ENCODE results near the gene FBRS. TPM values are rescaled to one million over a fixed set of nuclear protein-coding genes. Genes with fewer than 3 reads are reported as not detected.

The FBRS gene
- total RNA-seq, 2 donors from 2014 or later, result 65.1 to 74.2 TPM

DNA sequence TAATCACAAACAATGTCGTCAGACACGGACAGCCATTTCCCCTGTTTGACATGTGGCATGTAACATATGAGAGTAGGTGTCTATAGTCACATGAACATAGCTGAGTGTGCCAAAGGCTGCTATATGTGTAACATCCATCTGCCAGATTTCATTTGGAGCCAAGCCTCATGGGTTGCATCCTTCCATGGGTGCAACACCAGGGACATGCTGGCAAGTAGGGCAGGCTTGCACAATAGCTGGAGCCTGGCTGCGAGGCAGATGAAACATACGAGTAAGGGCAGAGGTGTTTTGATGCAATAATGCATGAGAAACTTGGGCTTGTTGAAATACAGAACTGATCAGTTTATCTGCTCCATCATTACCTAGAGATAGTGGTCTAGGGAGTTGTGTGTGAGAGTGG, 39.0 kb upstream of the FBRS start:
- intact Hi-C loops (cut with DNase I), result no loop called here
- no peaks in the 10 kb centered on the region for H3K4me1 ChIP-seq
- H3K36me3 ChIP-seq, result no peaks in the 10 kb centered on the region
- H3K27ac ChIP-seq, result no peak overlapping the region
- H3K9ac ChIP-seq (ENCODE audit: low read depth in 2 of 2, low read length in 2 of 2), result no peak overlapping the region
- H3K9me3 ChIP-seq, result no peaks in the 10 kb centered on the region
- no peak for TF ChIP-seq CTCF (IDR thresholded peaks at IDR 0.05)
- H3K27me3 ChIP-seq, result peaks cover 4% of the 10 kb centered on the region
- no peak for DNase-seq
- H3K4me3 ChIP-seq, result no peak overlapping the region

DNA sequence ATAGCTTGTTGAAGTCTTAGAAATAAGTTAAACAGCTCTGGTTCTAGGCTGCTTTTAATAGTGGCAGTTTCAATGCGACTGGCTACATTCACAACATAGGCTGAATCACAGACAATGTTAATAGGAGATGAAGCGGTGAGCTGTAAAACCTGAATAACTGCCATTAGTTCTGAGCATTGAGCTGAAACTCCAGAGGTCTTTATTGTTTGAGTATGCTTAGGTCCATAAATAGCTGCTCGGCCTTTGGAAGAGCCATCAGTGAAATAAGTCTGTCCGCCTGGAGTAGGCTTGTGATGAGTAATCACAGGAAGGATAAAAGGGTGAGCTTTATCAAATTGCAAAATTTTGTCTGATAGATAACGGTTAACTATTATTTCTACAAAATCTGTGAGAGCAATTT, 38.6 kb upstream of the FBRS start:
- H3K9ac ChIP-seq (ENCODE audit: low read depth in 2 of 2, low read length in 2 of 2), result no peak overlapping the region
- H3K4me1 ChIP-seq, result no peaks in the 10 kb centered on the region
- TF ChIP-seq CTCF (IDR thresholded peaks at IDR 0.05), result no peak

GRCh38 chr16:30620169-30620568, 38.1 kb upstream of the FBRS start:
- Histone ChIP-seq H3K27ac (no peak overlapping the region), H3K4me3 (no peak overlapping the region), H3K4me1 (no peaks in the 10 kb centered on the region), H3K36me3 (no peaks in the 10 kb centered on the region), H3K27me3 (peaks cover 4% of the 10 kb centered on the region), H3K9me3 (no peaks in the 10 kb centered on the region), H3K9ac (ENCODE audit: low read depth in 2 of 2, low read length in 2 of 2) (no peak overlapping the region)
- no peak for TF ChIP-seq CTCF (IDR thresholded peaks at IDR 0.05)
- DNase-seq, result no peak
- intact Hi-C loops (cut with DNase I), result loop anchor here (10.0 kb wide), 1 partner anchor 185 kb away; the partner anchor contains the start of gene DCTPP1

More for the DNA sequence above, 38.6 kb upstream of the FBRS start:
- no peaks in the 10 kb centered on the region for H3K9me3 ChIP-seq
- DNase-seq, result no peak
- H3K27ac ChIP-seq, result no peak overlapping the region
- intact Hi-C loops (cut with DNase I), result loop anchor here (10.0 kb wide), 1 partner anchor 185 kb away; the partner anchor contains the start of gene DCTPP1
- H3K27me3 ChIP-seq, result peaks cover 4% of the 10 kb centered on the region
- H3K36me3 ChIP-seq, result no peaks in the 10 kb centered on the region
- no peak overlapping the region for H3K4me3 ChIP-seq

DNA sequence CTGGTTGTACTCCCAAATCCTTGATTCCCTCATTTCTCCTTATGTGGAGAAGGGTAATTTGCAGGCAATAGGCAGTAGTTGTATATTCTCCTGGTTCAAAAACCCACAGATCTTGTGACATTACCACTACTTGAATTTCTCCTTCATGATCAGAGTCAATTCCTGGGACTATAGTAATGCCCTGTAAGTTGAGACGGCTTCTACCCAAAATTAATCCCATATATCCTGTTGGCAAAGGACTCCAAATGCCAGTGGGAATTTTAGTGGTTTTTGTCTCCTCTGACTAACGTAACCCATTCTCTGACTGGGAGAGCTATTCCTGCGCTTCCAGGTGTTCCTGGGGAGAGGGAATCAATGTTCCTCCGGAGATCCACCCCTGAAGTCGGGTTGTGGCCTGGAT, 36.5 kb upstream of the FBRS start:
- Histone ChIP-seq H3K4me1 (no peaks in the 10 kb centered on the region), H3K36me3 (no peaks in the 10 kb centered on the region), H3K27ac (no peak overlapping the region), H3K27me3 (peaks cover 4% of the 10 kb centered on the region), H3K9me3 (no peaks in the 10 kb centered on the region), H3K9ac (ENCODE audit: low read depth in 2 of 2, low read length in 2 of 2) (no peak overlapping the region), H3K4me3 (no peak overlapping the region)
- TF ChIP-seq CTCF (IDR thresholded peaks at IDR 0.05), result no peak
- no peak for DNase-seq
- intact Hi-C loops (cut with DNase I), result loop anchor here (10.0 kb wide), 1 partner anchor 187 kb away; the partner anchor contains the start of gene DCTPP1

GRCh38 chr16:30622455-30623032, 35.7 kb upstream of the FBRS start:
- intact Hi-C loops (cut with DNase I), result loop anchor here (10.0 kb wide), 1 partner anchor 188 kb away; the partner anchor contains the start of gene DCTPP1
- Histone ChIP-seq H3K27ac (no peak overlapping the region), H3K4me1 (no peaks in the 10 kb centered on the region), H3K9me3 (no peaks in the 10 kb centered on the region), H3K27me3 (peaks cover 4% of the 10 kb centered on the region), H3K9ac (ENCODE audit: low read depth in 2 of 2, low read length in 2 of 2) (no peak overlapping the region), H3K36me3 (no peaks in the 10 kb centered on the region), H3K4me3 (no peak overlapping the region)
- no peak for DNase-seq
- TF ChIP-seq CTCF (IDR thresholded peaks at IDR 0.05), result no peak

Measured in colonic mucosa (tissue), 4 donors.